D721Med (cell line): Measurements from ENCODE around the gene CCDC91.

Experiments
- DNase-seq: peaks from one replicate; pipeline ENCODE4 v3.0.0; 2011; ENCODE audit warnings: low spot score; ENCODE audit not compliant: insufficient read length
- FAIRE-seq: peaks from 2 replicates; lab custom pipeline; 2011; peaks lifted over from hg19 to GRCh38; lab: Jason Lieb, UNC
- TF ChIP-seq, protein P1 (sequence below): IDR thresholded peaks from 2 replicates; pipeline ENCODE4 v1.5.1; 2012; ENCODE audit warnings: mild to moderate bottlenecking, control low read depth; ENCODE audit not compliant: insufficient read depth; ENCODE audit errors: missing control alignments

The CCDC91 gene

GRCh38 chr12:28537474-28537873 is 347.2 kb downstream of the CCDC91 start:
- DNase-seq = no peak
- TF ChIP-seq, protein P1, sequence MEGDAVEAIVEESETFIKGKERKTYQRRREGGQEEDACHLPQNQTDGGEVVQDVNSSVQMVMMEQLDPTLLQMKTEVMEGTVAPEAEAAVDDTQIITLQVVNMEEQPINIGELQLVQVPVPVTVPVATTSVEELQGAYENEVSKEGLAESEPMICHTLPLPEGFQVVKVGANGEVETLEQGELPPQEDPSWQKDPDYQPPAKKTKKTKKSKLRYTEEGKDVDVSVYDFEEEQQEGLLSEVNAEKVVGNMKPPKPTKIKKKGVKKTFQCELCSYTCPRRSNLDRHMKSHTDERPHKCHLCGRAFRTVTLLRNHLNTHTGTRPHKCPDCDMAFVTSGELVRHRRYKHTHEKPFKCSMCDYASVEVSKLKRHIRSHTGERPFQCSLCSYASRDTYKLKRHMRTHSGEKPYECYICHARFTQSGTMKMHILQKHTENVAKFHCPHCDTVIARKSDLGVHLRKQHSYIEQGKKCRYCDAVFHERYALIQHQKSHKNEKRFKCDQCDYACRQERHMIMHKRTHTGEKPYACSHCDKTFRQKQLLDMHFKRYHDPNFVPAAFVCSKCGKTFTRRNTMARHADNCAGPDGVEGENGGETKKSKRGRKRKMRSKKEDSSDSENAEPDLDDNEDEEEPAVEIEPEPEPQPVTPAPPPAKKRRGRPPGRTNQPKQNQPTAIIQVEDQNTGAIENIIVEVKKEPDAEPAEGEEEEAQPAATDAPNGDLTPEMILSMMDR = no peak
- no peak for FAIRE-seq

GRCh38 chr12:28539691-28540323 is 349.6 kb downstream of the CCDC91 start:
- FAIRE-seq (no peak), DNase-seq (no peak)
- TF ChIP-seq, protein P1 = no peak

DNA sequence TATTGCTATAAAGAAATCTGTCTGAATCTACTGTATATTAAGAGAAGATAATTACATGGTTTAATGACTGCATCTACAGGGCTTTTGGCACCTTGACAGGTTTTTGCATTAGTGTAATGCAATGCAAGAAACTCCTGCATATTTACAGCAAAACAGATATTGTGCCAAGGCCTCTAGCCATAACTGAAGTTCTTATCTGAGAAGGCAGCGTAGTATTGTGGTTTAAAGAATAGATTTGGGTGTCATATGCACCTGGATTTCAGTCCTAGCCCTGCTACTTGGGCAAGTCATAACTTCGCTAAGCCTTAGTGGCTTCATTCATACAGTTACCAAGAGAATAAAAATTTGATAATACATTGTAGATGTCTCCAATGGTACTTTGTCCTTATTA is 350.1 kb downstream of the CCDC91 start:
- TF ChIP-seq, protein P1 = no peak
- no peak for FAIRE-seq
- DNase-seq = no peak

DNA sequence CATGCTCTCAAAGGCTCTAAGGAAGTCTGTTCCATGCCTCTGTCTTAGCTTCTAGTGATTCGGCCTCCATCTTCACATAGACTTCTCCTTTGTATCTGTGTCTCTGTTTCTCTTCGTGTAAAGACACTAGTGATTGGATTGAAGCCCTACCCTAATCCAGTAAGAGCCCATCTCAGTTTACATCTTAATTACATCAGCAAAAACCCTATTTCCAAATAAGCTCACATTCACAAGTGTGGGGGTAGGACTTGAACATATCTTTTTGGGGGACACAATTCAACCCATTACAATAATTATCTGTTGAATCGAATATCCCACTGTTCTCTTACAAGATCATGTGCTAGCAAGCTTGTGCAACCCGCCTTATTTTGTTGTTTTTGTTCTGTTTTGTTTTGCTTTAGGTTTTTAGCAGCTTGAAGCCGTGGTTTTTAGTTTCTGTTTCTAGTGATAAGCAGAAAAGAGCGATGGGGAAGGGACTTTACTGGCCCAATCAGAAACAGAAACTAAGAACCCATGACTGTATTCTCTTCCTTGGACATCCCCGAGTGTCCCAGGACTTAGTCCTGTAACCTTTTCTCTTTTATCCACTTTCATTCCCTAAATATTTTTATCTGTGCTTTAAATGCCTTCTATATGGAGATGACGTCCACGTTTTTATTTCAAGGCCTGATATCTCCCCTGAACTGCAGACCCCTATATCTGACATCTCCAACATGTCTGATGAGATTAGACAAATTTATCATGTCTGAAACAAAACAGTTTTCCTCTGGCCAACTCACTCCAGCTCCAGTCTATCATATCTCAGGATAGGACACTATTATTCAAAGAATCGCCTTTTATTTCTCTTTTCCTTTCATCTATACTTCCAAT is 353.0 kb downstream of the CCDC91 start:
- DNase-seq (no peak), FAIRE-seq (no peak)
- TF ChIP-seq, protein P1 = no peak

- DNase-seq (no peak), FAIRE-seq (no peak)
- TF ChIP-seq, protein P1 = no peak
These were observed 360.8 kb downstream of the CCDC91 start for GRCh38 chr12:28550757-28551704.

DNA sequence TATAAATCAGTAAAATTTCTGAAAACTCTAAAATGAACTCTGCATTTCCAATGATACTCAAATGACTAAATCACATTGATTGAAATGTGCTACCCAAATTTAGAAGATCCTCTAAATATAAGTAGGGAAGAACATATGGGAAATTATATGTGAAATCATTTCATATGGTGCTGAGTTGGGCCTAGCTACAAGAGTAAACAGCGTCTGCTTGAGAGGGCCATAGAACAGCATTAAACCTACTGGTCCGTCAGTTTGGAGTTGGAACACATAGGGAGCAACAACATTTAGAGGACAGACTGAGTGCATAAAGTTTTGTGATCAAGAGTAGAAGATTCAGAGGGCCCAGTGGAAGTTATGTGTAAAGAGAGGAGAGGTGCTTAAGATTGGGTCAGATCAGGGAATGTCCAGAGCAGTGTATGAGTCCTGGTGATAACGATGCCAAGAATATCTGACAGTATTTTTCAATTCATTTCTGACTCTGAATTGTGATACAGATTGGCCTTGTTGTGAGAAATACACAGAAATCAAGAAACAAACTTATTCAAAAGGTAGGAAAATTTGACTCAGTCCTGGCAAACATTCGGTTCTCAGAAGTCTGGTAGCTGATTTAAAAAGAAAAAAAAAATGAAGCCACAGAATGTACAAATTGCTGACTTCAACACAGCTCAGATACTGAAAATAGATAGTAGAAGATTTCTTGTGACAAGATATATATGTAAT is 362.2 kb downstream of the CCDC91 start:
- DNase-seq = no peak
- TF ChIP-seq, protein P1 = no peak
- no peak for FAIRE-seq
